GM15510 (cell line): ENCODE data around the gene ULK4.

Experiments used
- POLR2A ChIP-seq: IDR thresholded peaks from 3 replicates; pipeline ENCODE4 v1.6.1; 2011; ENCODE audit warnings: borderline replicate concordance; ENCODE audit not compliant: insufficient read length; ENCODE audit errors: extremely low read depth

ULK4 gene

GRCh38 chr3:41740374-41740886, 221.5 kb downstream of the ULK4 start:
- TF ChIP-seq POLR2A: no peak

GRCh38 chr3:41726891-41727290, 235.0 kb downstream of the ULK4 start:
- TF ChIP-seq POLR2A: no peak

GRCh38 chr3:41717641-41718040, 244.3 kb downstream of the ULK4 start:
- TF ChIP-seq POLR2A: no peak

- TF ChIP-seq POLR2A: no peak
These were observed 245.4 kb downstream of the ULK4 start for GRCh38 chr3:41716471-41716870.

GRCh38 chr3:41715376-41715775, 246.5 kb downstream of the ULK4 start:
- no peak for TF ChIP-seq POLR2A

- no peak for TF ChIP-seq POLR2A
These were observed 250.3 kb downstream of the ULK4 start for GRCh38 chr3:41711651-41712050.

- no peak for TF ChIP-seq POLR2A
These were observed 251.1 kb downstream of the ULK4 start for GRCh38 chr3:41710646-41711388.

GRCh38 chr3:41708176-41708575, 253.7 kb downstream of the ULK4 start:
- TF ChIP-seq POLR2A: no peak

GRCh38 chr3:41705893-41706292, 256.0 kb downstream of the ULK4 start:
- no peak for TF ChIP-seq POLR2A

- no peak for TF ChIP-seq POLR2A
These were observed 260.7 kb downstream of the ULK4 start for GRCh38 chr3:41701191-41701698.

- TF ChIP-seq POLR2A: no peak
These were observed 261.7 kb downstream of the ULK4 start for GRCh38 chr3:41700155-41700554.

- TF ChIP-seq POLR2A: no peak
These were observed 263.0 kb downstream of the ULK4 start for GRCh38 chr3:41698898-41699297.

GRCh38 chr3:41697702-41698101, 264.2 kb downstream of the ULK4 start:
- no peak for TF ChIP-seq POLR2A

GRCh38 chr3:41693799-41694198, 268.1 kb downstream of the ULK4 start:
- no peak for TF ChIP-seq POLR2A

GRCh38 chr3:41690766-41691563, 270.9 kb downstream of the ULK4 start:
- no peak for TF ChIP-seq POLR2A
